ENCODE measurements around the gene DYSF. TPM values are rescaled to one million over a fixed set of nuclear protein-coding genes. Genes with fewer than 3 reads are reported as not detected.
A peak's percentile ranks its signal among the peaks of the same experiment; 100 is the strongest.

The DYSF gene
- total and polyA plus RNA-seq, 8 donors: 17.8 to 71.4 (median 21.6) TPM

- no peak for TF ChIP-seq CTCF (IDR thresholded peaks at IDR 0.05)
- Histone ChIP-seq H3K4me1 (peaks cover 18 to 19% of the 10 kb centered on the region in 2 donors), H3K36me3 (no peaks in the 10 kb centered on the region), H3K27me3 (no peaks in the 10 kb centered on the region), H3K9me3 (no peaks in the 10 kb centered on the region), H3K4me3 (no peak overlapping the region), H3K27ac (no peak overlapping the region)
- ATAC-seq (no peak), DNase-seq (no peak)
- intact Hi-C loops (cut with DNase I): no loop called here
Measured at GRCh38 chr2:71715241-71715750, 261.9 kb downstream of the DYSF start.

DNA sequence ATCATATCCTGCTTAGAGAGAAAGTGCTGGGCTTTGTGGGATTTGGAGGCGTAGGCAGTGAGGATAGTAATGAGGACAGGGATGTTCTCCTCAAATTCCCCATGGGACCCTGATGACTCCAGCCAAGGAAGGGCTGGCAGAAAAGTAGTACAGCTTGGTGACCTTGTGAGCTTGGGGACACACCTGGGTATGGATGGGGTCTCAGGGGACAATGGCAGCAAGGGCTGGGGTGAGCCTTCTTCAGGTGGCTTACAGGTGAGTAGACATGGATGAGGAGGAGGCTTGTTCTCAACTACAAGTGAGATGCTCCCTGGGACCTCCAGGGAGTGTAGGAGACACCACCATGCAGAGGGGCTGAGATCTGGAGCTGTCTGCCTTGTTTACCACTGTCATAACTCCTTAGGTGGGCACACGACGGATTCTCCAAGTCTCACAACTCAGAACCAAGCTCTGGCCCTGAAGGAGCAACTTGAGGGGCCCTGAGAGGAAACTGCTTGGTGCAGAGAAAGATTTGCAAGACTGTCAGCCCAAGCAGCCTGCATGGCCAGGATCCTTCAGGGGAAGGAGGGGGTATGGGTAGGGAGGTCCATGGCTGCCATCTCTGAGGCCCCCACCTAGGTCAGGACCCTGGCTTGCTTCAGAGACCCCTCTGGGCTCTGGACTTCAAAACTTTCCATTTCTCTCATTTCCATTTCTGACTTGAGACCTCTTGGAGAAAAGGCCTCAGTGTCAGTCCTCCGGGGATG, 262.8 kb downstream of the DYSF start:
- intact Hi-C loops (cut with DNase I): no loop called here

GRCh38 chr2:71716697-71717624, 263.6 kb downstream of the DYSF start:
- H3K9me3 ChIP-seq: no peaks in the 10 kb centered on the region
- TF ChIP-seq CTCF (IDR thresholded peaks at IDR 0.05): no peak
- no peaks in the 10 kb centered on the region for H3K36me3 ChIP-seq
- intact Hi-C loops (cut with DNase I): no loop called here
- ATAC-seq (peak; percentile 90), DNase-seq (peak in 3 of 4 donors; percentile 55 to 85 (median 83))
- H3K4me3 ChIP-seq: no peak overlapping the region
- H3K27ac ChIP-seq: no peak overlapping the region
- no peaks in the 10 kb centered on the region for H3K27me3 ChIP-seq
- peaks cover 18 to 19% of the 10 kb centered on the region in 2 donors for H3K4me1 ChIP-seq

More for the DNA sequence above, 262.8 kb downstream of the DYSF start:
- no peak for DNase-seq
- Histone ChIP-seq H3K4me1 (peaks cover 18 to 19% of the 10 kb centered on the region in 2 donors), H3K9me3 (no peaks in the 10 kb centered on the region), H3K36me3 (no peaks in the 10 kb centered on the region), H3K27ac (no peak overlapping the region), H3K27me3 (no peaks in the 10 kb centered on the region), H3K4me3 (no peak overlapping the region)
- no peak for TF ChIP-seq CTCF (IDR thresholded peaks at IDR 0.05)
- no peak for ATAC-seq

- intact Hi-C loops (cut with DNase I): no loop called here
- Histone ChIP-seq H3K4me1 (peaks cover 18 to 19% of the 10 kb centered on the region in 2 donors), H3K9me3 (no peaks in the 10 kb centered on the region), H3K27ac (no peak overlapping the region), H3K4me3 (no peak overlapping the region), H3K27me3 (no peaks in the 10 kb centered on the region), H3K36me3 (no peaks in the 10 kb centered on the region)
- no peak for TF ChIP-seq CTCF (IDR thresholded peaks at IDR 0.05)
- no peak for ATAC-seq
- DNase-seq: no peak
Measured at GRCh38 chr2:71718686-71719085, 265.3 kb downstream of the DYSF start.

Data from left lung (tissue), 10 donors.